GM19043 (cell line): ENCODE data around the gene MAPKAP1.

ENCODE experiments used
- ATAC-seq: cut with Tn5 transposase; IDR thresholded peaks from one replicate; pipeline ENCODE4 v1.9.1; 2021; ENCODE audit warnings: low read depth; ENCODE audit not compliant: unreplicated experiment

Gene MAPKAP1

GRCh38 chr9:125438506-125439433 lies 268.2 kb downstream of the MAPKAP1 start:
- ATAC-seq, result no peak

- ATAC-seq, result no peak
Observed at GRCh38 chr9:125437771-125438221, 269.2 kb downstream of the MAPKAP1 start.

- ATAC-seq, result no peak
Observed at GRCh38 chr9:125436613-125437443, 270.2 kb downstream of the MAPKAP1 start.

GRCh38 chr9:125435776-125436612 lies 271.0 kb downstream of the MAPKAP1 start:
- ATAC-seq, result no peak

- no peak for ATAC-seq
Observed at GRCh38 chr9:125434986-125435775, 271.8 kb downstream of the MAPKAP1 start.

- ATAC-seq, result no peak
Observed at GRCh38 chr9:125433461-125434011, 273.5 kb downstream of the MAPKAP1 start.

GRCh38 chr9:125432715-125433385 lies 274.2 kb downstream of the MAPKAP1 start:
- no peak for ATAC-seq

GRCh38 chr9:125431741-125432271 lies 275.2 kb downstream of the MAPKAP1 start:
- ATAC-seq, result no peak

GRCh38 chr9:125431012-125431305 lies 276.0 kb downstream of the MAPKAP1 start:
- ATAC-seq, result no peak

- ATAC-seq, result no peak
Observed at GRCh38 chr9:125430161-125431011, 276.6 kb downstream of the MAPKAP1 start.

- no peak for ATAC-seq
Observed at GRCh38 chr9:125429476-125430160, 277.4 kb downstream of the MAPKAP1 start.

- no peak for ATAC-seq
Observed at GRCh38 chr9:125428902-125429467, 278.0 kb downstream of the MAPKAP1 start.

GRCh38 chr9:125428060-125428901 lies 278.7 kb downstream of the MAPKAP1 start:
- no peak for ATAC-seq

- ATAC-seq, result no peak
Observed at GRCh38 chr9:125427556-125427955, 279.5 kb downstream of the MAPKAP1 start.

- no peak for ATAC-seq
Observed at GRCh38 chr9:125426926-125427325, 280.1 kb downstream of the MAPKAP1 start.

- no peak for ATAC-seq
Observed at GRCh38 chr9:125425901-125426515, 281.0 kb downstream of the MAPKAP1 start.
